ENCODE measurements around the gene ULK4.

ULK4 gene

GRCh38 chr3:41742121-41742520 is 219.8 kb downstream of the ULK4 start:
- Histone ChIP-seq H3K36me3 (ENCODE audit: control insufficient read depth in 2 of 2, insufficient read depth in 1 of 2, low read length in 2 of 2) (no peaks in the 10 kb centered on the region), H3K9me3 (ENCODE audit: control insufficient read depth, insufficient read depth, low read depth, low read length) (no peaks in the 10 kb centered on the region), H3K4me1 (ENCODE audit: control insufficient read depth, insufficient read depth, low read length) (no peaks in the 10 kb centered on the region), H3K4me3 (ENCODE audit: low read depth, low read length) (no peak overlapping the region), H3K27ac (ENCODE audit: extremely low read depth, low read depth, low read length) (no peak overlapping the region)
- CTCF ChIA-PET = interaction anchor here (0.6 kb wide), 1 partner anchor 60 kb away, joined by 3 read pairs; no protein-coding TSS in a partner anchor
- POLR2A ChIA-PET = no interaction called here
- TF ChIP-seq ZBTB11 (tag by site-specific recombination; conservative IDR thresholded peaks at IDR 0.05; ENCODE audit: low read depth) (no peak), ZNF600 (tag by site-specific recombination; IDR thresholded peaks at IDR 0.05) (0 out of 2 replicates have a peak, but pooled peaks have one; percentile 28)

- Histone ChIP-seq H3K4me3 (ENCODE audit: low read depth, low read length) (no peak overlapping the region), H3K27ac (ENCODE audit: extremely low read depth, low read depth, low read length) (no peak overlapping the region), H3K36me3 (ENCODE audit: control insufficient read depth in 2 of 2, insufficient read depth in 1 of 2, low read length in 2 of 2) (no peaks in the 10 kb centered on the region), H3K9me3 (ENCODE audit: control insufficient read depth, insufficient read depth, low read depth, low read length) (no peaks in the 10 kb centered on the region), H3K4me1 (ENCODE audit: control insufficient read depth, insufficient read depth, low read length) (no peaks in the 10 kb centered on the region)
- no peak for TF ChIP-seq ZNF701 (tag by site-specific recombination; IDR thresholded peaks at IDR 0.05)
- TF ChIP-seq ZNF529 (tag by site-specific recombination; IDR thresholded peaks at IDR 0.05; ENCODE audit: insufficient replicate concordance) = no peak
- TF ChIP-seq ZNF394 (tag by site-specific recombination; IDR thresholded peaks at IDR 0.05; ENCODE audit: borderline replicate concordance) = no peak
- TF ChIP-seq ZNF157 (tag by site-specific recombination; IDR thresholded peaks at IDR 0.05) = no peak
- TF ChIP-seq BCL6B (tag by site-specific recombination; IDR thresholded peaks at IDR 0.05) = no peak
- POLR2A ChIA-PET = no interaction called here
- CTCF ChIA-PET = interaction anchor here (0.7 kb wide), 1 partner anchor 530 kb away, joined by 3 read pairs; no protein-coding TSS in a partner anchor
These were observed 221.5 kb downstream of the ULK4 start for GRCh38 chr3:41740374-41740886.

GRCh38 chr3:41726891-41727290 is 235.0 kb downstream of the ULK4 start:
- ChIA-PET POLR2A (no interaction called here), CTCF (no interaction called here)
- Histone ChIP-seq H3K9me3 (ENCODE audit: control insufficient read depth, insufficient read depth, low read depth, low read length) (no peaks in the 10 kb centered on the region), H3K4me3 (ENCODE audit: low read depth, low read length) (no peak overlapping the region), H3K27ac (ENCODE audit: extremely low read depth, low read depth, low read length) (no peak overlapping the region), H3K4me1 (ENCODE audit: control insufficient read depth, insufficient read depth, low read length) (no peaks in the 10 kb centered on the region), H3K36me3 (ENCODE audit: control insufficient read depth in 2 of 2, insufficient read depth in 1 of 2, low read length in 2 of 2) (no peaks in the 10 kb centered on the region)
- TF ChIP-seq KLF1 (tag by site-specific recombination; IDR thresholded peaks at IDR 0.05) (no peak), ZNF555 (tag by site-specific recombination; conservative IDR thresholded peaks at IDR 0.05) (no peak), ZNF785 (tag by site-specific recombination; IDR thresholded peaks at IDR 0.05) (no peak), ZNF362 (tag by site-specific recombination; IDR thresholded peaks at IDR 0.05) (no peak), ZNF423 (tag by site-specific recombination; IDR thresholded peaks at IDR 0.05) (no peak), ZNF2 (tag by site-specific recombination; IDR thresholded peaks at IDR 0.05) (no peak), ZNF311 (tag by site-specific recombination; IDR thresholded peaks at IDR 0.05; ENCODE audit: borderline replicate concordance) (no peak), SCRT1 (tag by site-specific recombination; IDR thresholded peaks at IDR 0.05; ENCODE audit: borderline replicate concordance) (no peak)
